HCEC 1CT (cell line): ENCODE results near the gene KCNN3.
"Not testable (repeated sequence)": the region's sequence is repeated elsewhere in the genome, so short reads cannot be mapped to it uniquely, and the experiment has no call there.

Experiments
- DNase-seq: peaks from one replicate; pipeline ENCODE4 v3.0.0-alpha.2; 2017

KCNN3 gene

DNA sequence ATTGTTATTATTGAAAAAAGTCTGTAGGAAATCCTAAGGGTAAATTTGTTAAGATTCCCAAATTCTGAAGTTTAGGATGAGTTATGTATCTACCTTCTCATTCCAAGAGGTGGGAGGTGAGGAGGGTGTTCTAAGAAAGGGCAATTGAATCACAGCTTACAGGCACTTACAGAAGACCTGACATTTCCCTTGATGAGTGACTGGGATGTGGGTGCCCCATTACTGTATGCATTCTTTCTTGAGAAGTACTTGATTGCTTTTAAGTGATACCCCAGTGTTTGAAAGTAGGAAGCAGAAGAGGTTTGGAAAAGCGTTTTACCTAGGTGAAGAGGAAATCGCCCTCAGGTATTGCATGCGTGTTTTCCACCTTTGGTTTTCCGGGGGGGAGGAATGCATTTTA is 175.1 kb downstream of the KCNN3 start:
- no peak for DNase-seq

DNA sequence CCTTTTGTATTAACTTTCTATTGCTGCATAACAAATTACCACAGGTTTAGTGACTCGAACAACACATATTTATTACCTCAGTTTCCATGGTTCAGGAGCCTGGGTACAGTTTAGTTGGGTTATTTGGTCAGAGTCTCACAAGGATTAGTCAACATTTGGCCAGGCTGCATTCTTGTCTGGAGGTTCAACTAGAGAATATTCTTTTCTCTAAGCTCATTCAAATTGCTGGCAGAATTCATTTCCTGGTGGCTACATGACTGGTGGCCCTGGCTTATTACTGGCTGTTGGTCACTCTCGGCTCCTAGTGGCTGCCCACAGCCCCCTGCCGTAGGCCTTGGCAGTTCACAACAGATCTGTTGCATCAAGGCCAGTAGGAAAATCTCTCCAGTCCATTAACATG is 181.0 kb downstream of the KCNN3 start:
- no peak for DNase-seq

DNA sequence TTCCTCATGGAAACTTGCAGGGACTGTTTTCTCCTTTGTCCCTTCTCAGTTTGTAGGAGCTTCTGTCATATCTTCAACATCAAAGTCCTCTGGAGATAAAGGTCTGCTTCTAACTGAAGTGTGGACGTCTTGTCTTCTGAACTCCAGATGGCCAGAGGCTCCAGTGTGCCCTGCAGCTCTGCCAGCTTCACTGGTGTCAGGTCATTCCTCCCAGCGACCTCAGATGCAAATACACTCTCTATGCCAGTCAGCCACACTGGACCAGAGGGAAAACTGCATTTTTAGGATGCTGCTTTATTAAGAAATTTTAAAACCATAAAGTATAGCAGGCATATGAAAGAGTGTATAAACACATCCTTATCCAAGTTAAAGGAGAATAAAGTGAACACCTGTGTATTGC is 183.6 kb downstream of the KCNN3 start:
- no peak for DNase-seq

DNA sequence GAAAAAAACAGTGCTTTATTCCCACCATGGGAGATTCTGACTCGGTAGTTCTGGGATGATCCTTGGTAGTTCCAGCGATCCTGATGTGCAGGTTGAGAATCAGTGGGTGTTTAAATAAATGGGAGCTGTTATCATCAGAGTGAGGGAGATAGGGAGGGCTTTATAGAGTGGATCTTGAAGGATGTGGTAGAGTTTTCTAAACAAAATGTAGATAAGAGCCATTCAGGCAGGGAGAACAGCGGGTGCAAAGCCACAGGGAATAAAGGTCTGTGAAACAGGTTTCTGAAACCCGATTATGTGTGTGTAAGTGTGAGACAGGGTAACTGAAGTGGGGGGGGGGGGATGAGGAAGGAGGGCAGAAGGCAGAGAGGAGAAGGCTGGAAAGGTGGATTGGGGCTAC is 186.3 kb downstream of the KCNN3 start:
- no peak for DNase-seq

DNA sequence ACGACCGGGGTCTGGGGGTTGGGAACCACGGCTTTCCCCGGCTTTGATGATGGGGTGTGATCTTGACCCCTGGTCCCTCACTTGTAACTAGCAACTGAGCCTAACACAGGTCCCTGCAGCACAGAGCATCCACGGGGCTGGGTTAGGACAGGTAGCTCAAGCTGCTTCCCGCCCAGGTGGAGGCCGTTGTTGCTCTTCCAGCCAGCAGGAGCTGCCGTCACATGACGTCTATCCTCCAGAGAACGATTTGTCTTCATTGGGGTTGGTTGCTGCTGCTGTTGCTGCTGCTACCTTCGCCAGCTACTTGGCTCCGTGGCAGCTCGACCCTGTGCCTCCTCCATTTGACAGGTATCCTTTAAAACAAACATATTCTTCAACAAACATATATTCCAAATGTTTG is 187.8 kb downstream of the KCNN3 start:
- DNase-seq, result no peak

DNA sequence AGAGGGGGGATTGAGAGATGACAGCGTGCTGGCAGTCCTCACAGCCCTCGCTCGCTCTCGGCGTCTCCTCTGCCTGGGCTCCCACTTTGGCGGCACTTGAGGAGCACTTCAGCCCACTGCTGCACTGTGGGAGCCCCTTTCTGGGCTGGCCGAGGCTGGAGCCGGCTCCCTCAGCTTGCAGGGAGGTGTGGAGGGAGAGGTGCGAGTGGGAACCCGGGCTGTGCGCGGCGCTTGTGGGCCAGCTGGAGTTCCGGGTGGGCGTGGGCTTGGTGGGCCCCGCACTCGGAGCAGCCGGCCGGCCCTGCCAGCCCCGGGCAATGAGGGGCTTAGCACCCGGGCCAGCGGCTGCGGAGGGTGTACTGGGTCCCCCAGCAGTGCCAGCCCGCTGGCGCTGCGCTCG is 192.2 kb downstream of the KCNN3 start:
- DNase-seq, result not testable (repeated sequence)

DNA sequence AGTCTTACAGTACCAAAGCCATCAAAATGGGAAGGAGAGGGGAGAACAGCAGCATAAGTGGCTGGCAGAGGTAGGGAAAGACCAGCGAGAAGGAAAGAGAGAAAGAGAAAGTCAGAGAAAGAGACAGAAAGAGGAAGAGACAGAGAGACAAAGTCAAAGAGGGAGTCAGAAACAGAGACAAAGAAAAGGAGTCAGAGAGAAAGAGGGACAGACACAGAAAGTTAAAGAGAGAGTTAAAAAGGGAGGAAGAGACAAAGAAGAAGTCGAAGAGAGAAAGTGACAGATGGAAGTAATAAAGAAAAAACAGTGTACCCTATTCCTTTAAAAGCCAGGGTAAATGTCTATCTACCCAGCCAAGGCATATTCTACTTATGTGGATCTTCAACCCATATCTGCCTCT is 193.2 kb downstream of the KCNN3 start:
- not testable (repeated sequence) for DNase-seq

DNA sequence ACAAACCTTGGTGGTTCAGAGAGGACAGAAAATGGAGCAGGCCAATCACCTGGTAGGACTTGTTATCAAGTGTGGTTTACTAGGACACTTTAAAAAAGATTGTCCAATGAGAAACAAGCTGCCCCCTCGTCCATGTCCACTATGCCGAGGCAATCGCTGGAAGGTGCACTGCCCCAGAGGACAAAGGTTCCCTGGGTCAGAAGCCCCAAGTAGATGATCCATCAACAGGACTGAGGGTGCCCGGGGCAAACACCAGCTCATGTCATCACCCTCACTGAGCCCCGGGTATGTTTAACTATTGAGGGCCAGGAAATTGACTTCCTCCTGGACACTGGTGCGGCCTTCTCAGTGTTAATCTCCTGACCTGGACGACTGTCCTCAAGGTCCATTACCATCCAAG is 195.6 kb downstream of the KCNN3 start:
- not testable (repeated sequence) for DNase-seq

DNA sequence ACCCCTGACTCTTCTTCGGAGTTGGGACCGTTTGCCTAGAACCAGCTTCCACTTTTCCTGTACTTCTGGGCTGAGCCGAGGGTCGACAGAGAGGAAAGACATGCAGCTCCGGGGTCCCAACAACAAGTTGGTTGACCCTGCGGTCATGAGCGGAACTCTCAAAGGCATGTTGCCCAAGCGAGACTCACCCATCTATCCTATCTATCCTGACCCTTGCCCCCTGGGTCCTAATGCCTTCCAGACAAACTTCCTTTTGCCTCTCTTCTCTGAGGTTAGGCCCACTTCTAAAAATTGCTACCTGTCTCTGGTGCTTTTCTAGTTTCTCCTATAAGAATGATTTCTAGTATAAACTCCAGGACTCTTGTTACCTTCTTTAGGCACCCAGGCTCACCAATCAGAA is 197.8 kb downstream of the KCNN3 start:
- DNase-seq, result not testable (repeated sequence)

DNA sequence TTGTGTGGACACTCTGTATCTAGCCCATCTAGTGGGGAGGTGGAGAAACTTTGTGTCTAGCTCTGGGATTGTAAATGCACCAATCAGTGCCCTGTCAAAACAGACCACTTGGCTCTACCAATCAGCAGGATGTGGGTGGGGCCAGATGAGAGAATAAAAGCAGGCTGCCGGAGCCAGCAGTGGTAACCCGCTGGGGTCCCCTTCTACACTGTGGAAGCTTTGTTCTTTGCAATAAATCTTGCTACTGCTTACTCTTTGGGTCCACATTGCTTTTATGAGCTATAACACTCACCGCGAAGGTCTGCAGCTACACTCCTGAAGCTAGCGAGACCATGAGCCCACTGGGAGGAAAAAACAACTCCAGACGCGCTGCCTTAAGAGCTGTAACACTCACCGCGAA is 198.7 kb downstream of the KCNN3 start:
- DNase-seq, result not testable (repeated sequence)

DNA sequence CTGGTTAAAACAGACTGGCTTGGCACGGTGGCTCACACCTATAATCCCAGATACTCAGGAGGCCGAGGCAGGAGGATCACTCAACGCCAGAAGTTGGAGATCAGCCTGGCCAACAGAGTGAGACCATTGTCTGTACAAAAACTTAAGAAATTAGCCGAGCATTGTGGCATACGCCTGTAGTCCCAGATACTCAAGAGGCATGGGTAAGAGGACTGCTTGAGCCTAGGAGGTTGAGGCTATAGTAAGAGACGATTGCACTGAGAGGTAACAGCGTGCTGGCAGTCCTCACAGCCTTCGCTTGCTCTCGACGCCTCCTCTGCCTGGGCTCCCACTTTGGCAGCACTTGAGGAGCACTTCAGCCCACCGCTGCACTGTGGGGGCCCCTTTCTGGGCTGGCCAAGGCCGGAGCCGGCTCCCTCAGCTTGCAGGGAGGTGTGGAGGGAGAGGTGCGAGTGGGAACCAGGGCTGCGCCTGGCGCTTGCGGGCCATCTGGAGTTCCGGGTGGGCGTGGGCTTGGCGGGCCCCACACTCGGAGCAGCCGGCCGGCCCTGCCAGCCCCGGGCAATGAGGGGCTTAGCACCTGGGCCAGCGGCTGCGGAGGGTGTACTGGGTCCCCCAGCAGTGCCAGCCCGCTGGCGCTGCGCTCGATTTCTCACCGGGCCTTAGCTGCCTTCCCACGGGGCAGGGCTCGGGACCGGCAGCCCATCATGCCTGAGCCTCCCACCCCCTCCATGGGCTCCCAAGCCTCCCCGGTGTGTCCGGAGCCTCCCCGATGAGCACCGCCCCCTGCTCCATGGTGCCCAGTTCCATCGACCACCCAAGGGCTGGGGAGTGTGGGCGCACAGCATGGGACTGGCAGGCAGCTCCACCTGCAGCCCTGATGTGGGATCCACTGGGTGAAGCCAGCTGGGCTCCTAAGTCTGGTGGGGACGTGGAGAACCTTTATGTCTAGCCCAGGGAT is 199.5 kb downstream of the KCNN3 start:
- not testable (repeated sequence) for DNase-seq

DNA sequence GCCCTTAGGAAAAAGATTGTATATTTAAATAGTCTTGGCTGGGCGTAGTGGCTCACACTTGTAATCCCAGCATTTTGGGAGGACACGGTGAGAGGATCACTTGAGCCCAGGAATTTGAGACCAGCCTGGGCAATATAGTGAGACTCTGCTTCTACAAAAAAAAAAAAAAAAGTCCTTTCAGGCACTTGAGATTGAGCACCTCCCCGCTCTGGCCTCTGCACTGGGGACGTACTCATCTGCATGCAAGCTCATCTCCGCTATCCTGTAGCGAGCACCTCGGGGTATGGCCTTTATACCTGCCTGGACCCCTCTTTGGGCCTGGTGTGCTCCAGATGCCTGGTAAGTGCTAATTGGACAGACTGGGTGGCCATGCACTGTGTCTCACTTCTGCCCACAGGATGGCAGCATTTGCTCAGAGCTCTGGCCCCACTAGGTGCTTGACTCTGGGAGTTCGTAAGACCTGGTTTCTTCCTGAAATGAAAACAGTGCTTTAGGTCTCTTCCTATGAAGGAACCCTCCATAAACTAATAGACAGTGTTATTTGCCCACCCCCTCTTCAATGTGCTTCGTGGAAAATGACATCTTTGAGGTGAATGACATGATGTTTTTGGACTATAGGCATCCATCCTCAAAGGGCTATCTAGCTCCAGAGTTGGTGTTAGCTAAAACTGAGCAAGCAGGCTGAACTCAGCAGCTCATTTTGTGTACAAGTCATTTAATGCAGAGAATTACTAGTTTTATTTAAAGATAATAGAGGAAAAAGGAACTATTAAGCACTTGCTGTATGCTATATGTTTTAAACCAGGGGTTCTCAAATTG is 200.4 kb downstream of the KCNN3 start:
- peak; percentile 62 for DNase-seq

DNA sequence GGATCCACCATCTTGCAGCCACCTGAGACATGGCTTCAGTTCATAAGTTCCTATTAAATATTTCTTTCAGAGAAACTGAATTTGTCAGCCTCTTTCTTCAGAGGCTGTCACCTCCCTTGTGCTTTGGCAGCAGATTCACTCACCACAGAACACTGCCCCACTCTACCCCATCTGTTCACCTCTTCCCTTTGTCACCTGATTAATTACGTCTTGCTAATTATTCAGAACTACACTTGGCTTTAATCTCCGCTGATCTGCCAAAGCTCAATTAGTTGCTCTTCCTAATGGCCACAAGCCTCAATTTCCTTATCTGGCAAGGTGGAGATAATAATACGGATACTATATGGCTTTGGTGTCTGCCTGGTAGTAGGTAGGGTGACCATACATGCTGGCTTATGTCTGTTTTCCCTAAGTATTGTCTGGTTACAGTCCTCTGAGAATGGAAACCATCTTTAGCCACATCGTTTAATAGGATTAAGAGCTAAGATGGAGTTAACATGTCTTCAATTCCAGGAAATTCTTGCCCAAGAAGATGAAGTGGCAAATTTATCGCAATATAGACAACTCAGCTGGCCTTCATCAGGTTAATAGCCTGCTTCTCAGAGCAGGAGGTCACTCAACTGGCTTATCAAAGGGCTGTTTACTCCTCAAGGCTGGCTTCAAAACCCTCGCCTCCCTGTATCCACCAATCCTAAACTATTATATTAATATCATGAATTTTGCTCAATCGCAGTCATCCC is 203.9 kb downstream of the KCNN3 start:
- no peak for DNase-seq

DNA sequence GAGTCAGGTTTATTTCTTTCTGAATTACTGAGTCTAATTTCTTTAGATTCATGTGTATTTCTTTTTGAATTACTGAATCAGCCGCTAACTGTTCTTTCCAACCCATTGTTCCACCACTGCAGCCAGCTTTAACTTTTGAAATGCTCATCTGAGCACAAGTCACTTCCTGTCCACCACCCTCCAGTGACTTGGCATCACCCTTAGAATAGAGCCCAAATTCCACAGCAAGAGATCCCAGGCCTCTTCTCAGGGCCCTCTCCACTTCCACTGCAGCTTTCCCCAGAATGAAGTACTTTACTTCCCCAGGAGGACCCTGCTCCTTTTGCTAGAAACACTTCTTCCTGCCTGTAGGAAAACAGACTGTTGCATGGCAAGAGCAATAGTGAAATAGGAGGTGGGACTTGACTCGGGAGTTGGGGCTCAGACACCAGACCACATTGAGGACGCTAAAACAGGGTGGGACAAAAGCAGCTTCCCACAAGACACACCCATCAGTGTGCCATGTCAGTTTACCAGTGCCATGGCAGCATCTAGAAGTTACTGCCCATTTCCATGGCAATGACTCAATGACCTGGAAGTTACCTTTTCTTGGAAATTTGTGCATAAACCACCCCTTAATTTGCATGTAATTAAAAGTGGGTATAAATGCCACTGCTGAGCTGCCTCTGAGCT is 205.6 kb downstream of the KCNN3 start:
- DNase-seq, result no peak

DNA sequence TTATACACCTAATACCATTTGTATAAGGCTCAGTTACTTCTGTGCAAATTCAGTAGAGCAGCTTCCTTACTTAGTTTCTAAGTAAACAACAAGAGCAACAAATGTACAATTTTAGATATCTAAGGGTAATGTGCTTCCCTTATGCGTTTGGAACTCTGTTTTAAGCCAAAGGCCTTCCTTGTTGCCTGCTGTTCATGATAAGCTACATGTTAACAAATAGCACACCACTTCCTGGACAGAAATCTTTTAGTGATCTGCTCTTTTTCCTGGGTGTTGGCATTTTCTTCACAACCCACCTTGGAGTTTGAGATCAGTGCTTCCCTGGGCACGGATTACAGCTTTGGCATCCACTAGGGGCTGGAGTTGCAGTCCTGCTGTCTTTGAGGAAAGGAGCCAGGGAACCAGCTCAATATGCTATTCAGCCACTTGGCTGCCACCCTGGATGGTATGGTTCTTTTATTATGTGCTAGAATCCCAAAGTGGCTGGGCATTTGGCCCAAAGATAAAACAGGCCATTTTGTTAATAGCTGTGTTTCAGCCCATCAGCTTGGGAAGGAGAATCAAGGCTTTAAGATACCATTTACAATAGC is 206.5 kb downstream of the KCNN3 start:
- no peak for DNase-seq

DNA sequence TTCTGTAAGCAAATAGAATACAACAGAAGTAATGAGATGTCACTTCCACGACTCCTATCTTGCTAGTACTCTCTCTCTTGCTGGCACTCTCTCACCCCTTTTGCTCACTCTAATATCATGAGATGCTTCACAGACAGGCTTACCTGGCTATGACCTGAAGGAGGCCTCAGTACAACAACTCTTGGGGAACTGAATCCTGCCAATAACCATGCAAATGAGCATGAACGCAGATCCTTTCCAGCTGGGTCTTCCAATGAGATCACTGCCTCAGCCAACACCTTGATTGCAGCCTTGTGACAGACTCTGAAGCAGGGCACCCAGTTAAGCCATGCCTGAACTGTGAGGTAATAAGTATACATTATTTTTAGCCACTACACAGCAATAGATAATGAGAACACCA is 209.0 kb downstream of the KCNN3 start:
- no peak for DNase-seq

DNA sequence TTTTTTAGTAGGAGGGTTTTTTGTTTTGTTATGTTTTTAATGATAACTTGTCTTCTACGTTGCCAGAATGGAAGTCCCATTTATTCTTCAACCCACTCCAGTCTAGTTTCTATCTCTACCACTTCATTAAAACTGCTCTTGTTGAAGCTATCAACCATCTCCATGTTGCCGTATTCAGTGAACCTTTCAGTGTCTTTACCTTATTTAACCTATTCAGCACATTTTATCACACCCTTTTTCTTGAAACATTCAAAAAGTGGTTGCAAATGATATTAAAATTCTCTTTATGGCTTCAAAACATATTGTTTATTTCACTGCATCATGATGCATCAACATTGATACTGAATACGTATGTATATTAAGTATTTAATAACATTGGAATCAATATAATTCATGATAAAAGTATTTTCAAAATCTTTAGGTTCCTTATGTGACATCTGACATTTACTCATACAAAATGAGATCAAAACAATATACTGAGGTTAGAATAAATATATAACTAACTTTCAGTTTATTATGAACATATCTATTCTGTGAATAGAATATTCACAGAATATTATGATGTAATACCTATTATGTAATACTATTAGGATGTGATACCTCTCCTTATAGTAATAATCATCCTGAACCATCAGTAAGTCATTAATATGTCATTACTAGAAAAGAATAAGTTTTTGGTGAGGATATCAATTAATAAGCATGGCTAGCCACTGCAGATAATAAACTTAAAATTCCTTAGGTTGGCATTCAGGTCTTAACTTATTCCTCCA is 210.1 kb downstream of the KCNN3 start:
- no peak for DNase-seq

DNA sequence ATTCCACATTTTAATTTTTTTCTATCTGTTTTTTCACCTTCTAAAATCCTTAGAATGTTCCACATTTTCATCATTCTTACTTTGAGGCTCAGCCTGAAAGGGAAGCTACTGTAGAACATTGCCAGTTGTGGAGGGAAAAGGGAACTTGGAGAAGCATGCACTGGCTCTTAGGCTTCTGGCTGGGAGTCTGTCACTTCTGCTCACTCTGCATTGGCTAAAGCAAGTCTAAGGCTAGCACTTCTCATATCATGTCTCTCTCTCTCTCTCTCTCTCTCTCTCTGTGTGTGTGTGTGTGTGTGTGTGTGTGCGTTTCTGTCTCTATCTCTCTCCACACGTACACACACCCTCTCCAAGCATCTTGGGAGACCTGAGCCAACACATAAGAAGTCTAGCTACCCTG is 212.5 kb downstream of the KCNN3 start:
- no peak for DNase-seq

DNA sequence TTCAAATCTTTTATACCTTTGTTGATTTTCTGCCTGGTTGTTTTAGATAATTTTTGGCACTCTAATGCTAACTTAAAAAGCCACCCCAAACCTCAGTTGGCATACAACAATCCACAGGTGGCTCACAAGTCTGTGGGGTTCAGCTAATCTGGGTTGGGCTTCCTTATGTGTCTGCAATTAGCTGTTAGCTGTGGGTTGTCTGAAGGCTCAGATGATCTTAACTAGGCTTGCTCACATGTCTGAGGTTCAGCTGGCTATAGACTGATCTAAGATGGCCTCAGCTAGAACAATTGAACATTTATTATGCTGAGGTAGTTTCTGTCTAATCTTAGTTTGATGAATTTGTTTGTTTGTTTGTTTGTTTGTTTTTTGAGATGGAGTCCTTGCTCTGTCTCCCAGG is 217.2 kb downstream of the KCNN3 start:
- DNase-seq, result no peak
